Measurements from ENCODE around the gene UBASH3B.

DNA sequence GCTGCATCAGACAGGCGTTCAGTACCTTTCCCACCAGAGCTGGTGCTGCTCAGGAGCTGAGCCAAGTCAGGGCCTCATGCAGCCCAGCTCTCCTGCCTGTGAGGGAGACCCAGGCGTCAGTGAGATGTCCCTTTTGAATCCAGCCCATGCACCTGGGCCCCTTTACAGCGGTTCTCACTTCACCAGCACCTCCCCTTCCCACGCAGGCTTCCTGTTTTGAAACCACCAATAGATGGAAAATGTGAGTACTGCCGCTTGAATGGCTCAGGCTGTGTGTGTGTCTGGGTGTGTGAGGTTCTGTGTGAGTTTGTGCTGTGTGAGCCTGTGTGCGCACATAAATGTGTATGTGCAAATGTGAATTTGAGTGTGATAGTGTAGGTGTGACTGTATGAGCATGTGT, 88.4 kb downstream of the UBASH3B start:
- TF ChIP-seq, protein P1, sequence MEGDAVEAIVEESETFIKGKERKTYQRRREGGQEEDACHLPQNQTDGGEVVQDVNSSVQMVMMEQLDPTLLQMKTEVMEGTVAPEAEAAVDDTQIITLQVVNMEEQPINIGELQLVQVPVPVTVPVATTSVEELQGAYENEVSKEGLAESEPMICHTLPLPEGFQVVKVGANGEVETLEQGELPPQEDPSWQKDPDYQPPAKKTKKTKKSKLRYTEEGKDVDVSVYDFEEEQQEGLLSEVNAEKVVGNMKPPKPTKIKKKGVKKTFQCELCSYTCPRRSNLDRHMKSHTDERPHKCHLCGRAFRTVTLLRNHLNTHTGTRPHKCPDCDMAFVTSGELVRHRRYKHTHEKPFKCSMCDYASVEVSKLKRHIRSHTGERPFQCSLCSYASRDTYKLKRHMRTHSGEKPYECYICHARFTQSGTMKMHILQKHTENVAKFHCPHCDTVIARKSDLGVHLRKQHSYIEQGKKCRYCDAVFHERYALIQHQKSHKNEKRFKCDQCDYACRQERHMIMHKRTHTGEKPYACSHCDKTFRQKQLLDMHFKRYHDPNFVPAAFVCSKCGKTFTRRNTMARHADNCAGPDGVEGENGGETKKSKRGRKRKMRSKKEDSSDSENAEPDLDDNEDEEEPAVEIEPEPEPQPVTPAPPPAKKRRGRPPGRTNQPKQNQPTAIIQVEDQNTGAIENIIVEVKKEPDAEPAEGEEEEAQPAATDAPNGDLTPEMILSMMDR (conservative IDR thresholded peaks at IDR 0.05 in 1 of 2, IDR thresholded peaks at IDR 0.05 in 1 of 2; ENCODE audit: low read depth in 1 of 2, low read length in 2 of 2) = no peak
- no peak for TF ChIP-seq EZH2 (IDR thresholded peaks at IDR 0.05; ENCODE audit: low read length, missing control alignments)

Measured in fibroblast of lung (primary cell).